A673 (cell line): ENCODE measurements around the gene POLR1A.

Experiments used
- EZH2 ChIP-seq: fragments of 200-600 bp; sonication (generic); IDR thresholded peaks from 2 replicates; pipeline ENCODE4 v1.6.1; 2017; ENCODE audit warnings: borderline replicate concordance, low read depth, mild to moderate bottlenecking, mixed read lengths, antibody characterized with exemption, low read length; ENCODE audit not compliant: poor library complexity, severe bottlenecking
- TF ChIP-seq, protein P1 (sequence below): fragments of 300-800, 200-600 bp; sonication (generic); conservative IDR thresholded peaks from 2 replicates; pipeline ENCODE4 v1.5.1; 2017; ENCODE audit warnings: low read depth, mild to moderate bottlenecking, antibody characterized with exemption, low read length, moderate library complexity, mixed read lengths

DNA sequence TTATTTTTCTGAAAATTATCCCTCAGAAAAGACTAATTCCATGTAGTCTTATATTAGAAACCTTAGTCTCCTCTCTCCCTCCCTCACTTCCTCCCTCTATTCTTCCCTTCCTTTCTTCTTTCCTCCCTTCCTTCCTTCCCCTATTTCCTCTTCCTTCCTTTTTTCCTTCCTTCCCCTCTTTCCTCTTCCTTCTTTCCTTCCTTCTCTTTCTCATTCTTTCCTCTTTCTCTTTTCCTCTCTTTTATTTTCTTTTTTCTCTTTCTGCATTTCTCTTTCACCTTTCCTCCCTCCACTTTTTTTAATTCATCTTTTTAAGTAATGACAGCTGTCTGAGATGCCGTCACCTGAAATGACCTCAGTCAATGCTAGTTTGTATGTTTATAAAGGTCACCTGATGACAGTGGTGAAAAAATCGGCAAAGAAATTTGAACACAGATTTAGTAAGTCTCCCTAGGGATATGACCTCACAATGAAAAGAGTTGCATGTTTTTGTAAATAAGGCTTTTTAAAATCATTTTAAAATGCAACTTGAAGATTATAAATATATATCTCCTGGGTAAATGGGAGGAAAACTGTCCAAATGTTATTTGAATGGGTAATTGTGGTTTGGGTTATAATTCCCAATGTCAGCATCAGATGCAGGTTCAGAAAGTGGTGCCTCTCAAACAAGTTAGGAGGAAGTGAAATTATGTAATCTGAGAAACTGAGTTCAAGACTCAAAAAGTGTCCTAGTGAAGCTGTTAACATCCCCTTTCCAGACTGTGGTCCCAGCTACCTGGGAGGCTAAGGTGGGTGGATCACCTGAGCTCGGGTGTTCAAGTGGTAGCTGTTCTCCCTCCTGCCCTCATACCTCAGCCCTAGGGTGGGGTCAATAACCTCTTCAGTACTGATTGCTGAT, 126.6 kb downstream of the POLR1A start:
- TF ChIP-seq, protein P1, sequence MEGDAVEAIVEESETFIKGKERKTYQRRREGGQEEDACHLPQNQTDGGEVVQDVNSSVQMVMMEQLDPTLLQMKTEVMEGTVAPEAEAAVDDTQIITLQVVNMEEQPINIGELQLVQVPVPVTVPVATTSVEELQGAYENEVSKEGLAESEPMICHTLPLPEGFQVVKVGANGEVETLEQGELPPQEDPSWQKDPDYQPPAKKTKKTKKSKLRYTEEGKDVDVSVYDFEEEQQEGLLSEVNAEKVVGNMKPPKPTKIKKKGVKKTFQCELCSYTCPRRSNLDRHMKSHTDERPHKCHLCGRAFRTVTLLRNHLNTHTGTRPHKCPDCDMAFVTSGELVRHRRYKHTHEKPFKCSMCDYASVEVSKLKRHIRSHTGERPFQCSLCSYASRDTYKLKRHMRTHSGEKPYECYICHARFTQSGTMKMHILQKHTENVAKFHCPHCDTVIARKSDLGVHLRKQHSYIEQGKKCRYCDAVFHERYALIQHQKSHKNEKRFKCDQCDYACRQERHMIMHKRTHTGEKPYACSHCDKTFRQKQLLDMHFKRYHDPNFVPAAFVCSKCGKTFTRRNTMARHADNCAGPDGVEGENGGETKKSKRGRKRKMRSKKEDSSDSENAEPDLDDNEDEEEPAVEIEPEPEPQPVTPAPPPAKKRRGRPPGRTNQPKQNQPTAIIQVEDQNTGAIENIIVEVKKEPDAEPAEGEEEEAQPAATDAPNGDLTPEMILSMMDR: no peak
- TF ChIP-seq EZH2: no peak
